Smooth muscle cell (in vitro differentiated cells): ENCODE measurements around the gene UNC5C. TPM values are rescaled to one million over a fixed set of nuclear protein-coding genes. Genes with fewer than 3 reads are reported as not detected.
A peak's percentile ranks its signal among the peaks of the same experiment; 100 is the strongest.

ENCODE experiments used
- DNase-seq: peaks from one replicate; lab custom pipeline; 2025; ENCODE audit not compliant: unreplicated experiment; lab: John Stamatoyannopoulos, UW
- H2AFZ ChIP-seq: fragments of 200-600 bp; sonication (generic); 2 replicates; pipeline ENCODE4 v1.6.0; 2016; ENCODE audit warnings: antibody characterized with exemption, low read depth, mild to moderate bottlenecking
- H3F3A ChIP-seq: fragments of 200-600 bp; sonication (generic); 2 replicates; pipeline ENCODE4 v1.6.0; 2017; ENCODE audit warnings: antibody characterized with exemption, low read depth
- H3K27ac ChIP-seq: fragments of 200-600 bp; sonication (generic); 2 replicates; pipeline ENCODE4 v1.5.1; 2016; ENCODE audit warnings: low read depth, mild to moderate bottlenecking
- H3K27me3 ChIP-seq: fragments of 200-600 bp; sonication (generic); 2 replicates; pipeline ENCODE4 v1.6.1; 2016; ENCODE audit warnings: low read depth, mild to moderate bottlenecking
- H3K36me3 ChIP-seq: fragments of 200-600 bp; sonication (generic); 2 replicates; pipeline ENCODE4 v1.5.1; 2016; ENCODE audit warnings: low read depth
- H3K4me1 ChIP-seq: fragments of 200-600 bp; sonication (generic); 2 replicates; pipeline ENCODE4 v1.5.1; 2016; ENCODE audit warnings: low read depth
- H3K4me2 ChIP-seq: fragments of 200-600 bp; sonication (generic); 2 replicates; pipeline ENCODE4 v1.6.0; 2016; ENCODE audit warnings: mild to moderate bottlenecking
- H3K4me3 ChIP-seq: fragments of 200-600 bp; sonication (generic); 2 replicates; pipeline ENCODE4 v1.5.1; 2016; ENCODE audit warnings: mild to moderate bottlenecking
- H3K79me2 ChIP-seq: fragments of 200-600 bp; sonication (generic); 2 replicates; pipeline ENCODE4 v1.6.0; 2016; ENCODE audit warnings: low read depth, mild to moderate bottlenecking
- H3K9ac ChIP-seq: fragments of 200-600 bp; sonication (generic); 2 replicates; pipeline ENCODE4 v1.6.0; 2016; ENCODE audit warnings: low read depth
- H3K9me3 ChIP-seq: fragments of 200-600 bp; sonication (generic); replicated peaks from 2 replicates; pipeline ENCODE4 v1.5.1; 2016; ENCODE audit warnings: low read depth
- H4K20me1 ChIP-seq: fragments of 200-600 bp; sonication (generic); 2 replicates; pipeline ENCODE4 v1.6.0; 2016; ENCODE audit warnings: low read depth
- WGBS: methylation state at CpG from one replicate; pipeline ENCODE4 v1.1.7; 2016; ENCODE audit warnings: low lambda C conversion rate; 5-methylcytosine and 5-hydroxymethylcytosine counted together
- polyA plus RNA-seq: library from polyadenylated mRNA; unstranded; fragments of >200 nt; fragmentation: Nextera tagmentation; extraction: Ambion mirVana; gene quantifications from 2 replicates; pipeline ENCODE4 v1.2.1, GENCODE V29; 2016
- total RNA-seq: library from RNA; depleted of rRNA; stranded (reverse); fragments of >200 nt; gene quantifications from 2 replicates; pipeline ENCODE4 v1.2.3, GENCODE V29; 2014
- TF ChIP-seq, protein P1 (sequence below): fragments of 200-600 bp; sonication (generic); IDR thresholded peaks from 2 replicates; pipeline ENCODE4 v1.5.1; 2017; ENCODE audit warnings: borderline replicate concordance, mild to moderate bottlenecking, antibody characterized with exemption; ENCODE audit not compliant: insufficient read depth, poor library complexity, severe bottlenecking

The UNC5C gene
- total and polyA plus RNA-seq, 2 experiments from 2014 or later: 2.0 to 15.6 TPM

DNA sequence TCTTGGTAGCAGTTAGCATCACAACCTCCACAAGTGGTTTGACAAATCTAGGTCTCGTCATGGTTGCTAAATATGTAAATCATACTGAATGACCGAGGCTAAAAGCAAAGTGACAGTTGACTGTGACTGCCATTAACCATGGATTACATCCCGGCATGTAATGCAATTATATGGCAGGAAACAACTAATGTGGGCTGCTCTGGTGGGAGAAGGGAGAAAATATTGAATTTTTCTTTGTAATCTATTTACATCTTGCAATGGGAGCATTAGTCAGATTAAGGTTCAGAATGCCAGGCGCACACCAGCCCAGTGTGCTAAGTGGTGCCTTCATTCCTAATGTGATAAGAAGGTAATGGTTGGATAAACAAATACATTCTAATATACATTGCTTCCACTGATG lies 35.8 kb downstream of the UNC5C start:
- Histone ChIP-seq H3K27me3 (no peaks in the 10 kb centered on the region), H3K36me3 (no peaks in the 10 kb centered on the region), H3F3A (peaks cover 16% of the 10 kb centered on the region), H3K9me3 (no peaks in the 10 kb centered on the region), H4K20me1 (no peaks in the 10 kb centered on the region), H3K79me2 (peaks cover 63% of the 10 kb centered on the region), H3K4me2 (no peak overlapping the region), H3K9ac (no peak overlapping the region), H3K4me3 (no peak overlapping the region), H2AFZ (no peak overlapping the region), H3K4me1 (no peaks in the 10 kb centered on the region), H3K27ac (no peak overlapping the region)
- TF ChIP-seq, protein P1, sequence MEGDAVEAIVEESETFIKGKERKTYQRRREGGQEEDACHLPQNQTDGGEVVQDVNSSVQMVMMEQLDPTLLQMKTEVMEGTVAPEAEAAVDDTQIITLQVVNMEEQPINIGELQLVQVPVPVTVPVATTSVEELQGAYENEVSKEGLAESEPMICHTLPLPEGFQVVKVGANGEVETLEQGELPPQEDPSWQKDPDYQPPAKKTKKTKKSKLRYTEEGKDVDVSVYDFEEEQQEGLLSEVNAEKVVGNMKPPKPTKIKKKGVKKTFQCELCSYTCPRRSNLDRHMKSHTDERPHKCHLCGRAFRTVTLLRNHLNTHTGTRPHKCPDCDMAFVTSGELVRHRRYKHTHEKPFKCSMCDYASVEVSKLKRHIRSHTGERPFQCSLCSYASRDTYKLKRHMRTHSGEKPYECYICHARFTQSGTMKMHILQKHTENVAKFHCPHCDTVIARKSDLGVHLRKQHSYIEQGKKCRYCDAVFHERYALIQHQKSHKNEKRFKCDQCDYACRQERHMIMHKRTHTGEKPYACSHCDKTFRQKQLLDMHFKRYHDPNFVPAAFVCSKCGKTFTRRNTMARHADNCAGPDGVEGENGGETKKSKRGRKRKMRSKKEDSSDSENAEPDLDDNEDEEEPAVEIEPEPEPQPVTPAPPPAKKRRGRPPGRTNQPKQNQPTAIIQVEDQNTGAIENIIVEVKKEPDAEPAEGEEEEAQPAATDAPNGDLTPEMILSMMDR: no peak
- no peak for DNase-seq
- WGBS: 75% methylated on average over 4 of the region's 4 CpGs

DNA sequence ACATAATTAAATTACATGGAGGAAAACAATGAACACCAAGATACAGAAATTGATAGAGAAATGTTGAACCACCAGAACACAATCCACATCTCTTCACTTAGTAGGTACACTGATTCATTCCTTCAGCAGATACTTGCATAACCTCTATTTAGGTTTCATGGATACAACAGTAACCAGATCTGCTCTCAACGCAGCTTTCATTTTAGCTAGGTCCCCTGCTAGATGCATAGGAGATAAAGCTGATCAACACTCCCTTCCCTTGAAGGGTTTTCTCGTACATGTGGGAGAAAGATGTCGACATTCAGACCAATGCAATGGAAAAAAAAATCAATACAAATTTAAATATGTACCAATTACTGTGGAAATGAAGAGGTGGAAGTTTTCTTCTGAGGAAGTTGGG lies 37.3 kb downstream of the UNC5C start:
- Histone ChIP-seq H3K36me3 (no peaks in the 10 kb centered on the region), H3F3A (peaks cover 15% of the 10 kb centered on the region), H3K9ac (no peak overlapping the region), H3K4me1 (peaks cover 6% of the 10 kb centered on the region), H3K27me3 (no peaks in the 10 kb centered on the region), H4K20me1 (no peaks in the 10 kb centered on the region), H3K4me2 (no peak overlapping the region), H3K4me3 (no peak overlapping the region), H3K27ac (no peak overlapping the region), H3K79me2 (peaks cover 63% of the 10 kb centered on the region), H2AFZ (no peak overlapping the region), H3K9me3 (no peaks in the 10 kb centered on the region)
- 74% methylated on average over 3 of the region's 3 CpGs for WGBS
- no peak for DNase-seq
- TF ChIP-seq, protein P1: no peak

DNA sequence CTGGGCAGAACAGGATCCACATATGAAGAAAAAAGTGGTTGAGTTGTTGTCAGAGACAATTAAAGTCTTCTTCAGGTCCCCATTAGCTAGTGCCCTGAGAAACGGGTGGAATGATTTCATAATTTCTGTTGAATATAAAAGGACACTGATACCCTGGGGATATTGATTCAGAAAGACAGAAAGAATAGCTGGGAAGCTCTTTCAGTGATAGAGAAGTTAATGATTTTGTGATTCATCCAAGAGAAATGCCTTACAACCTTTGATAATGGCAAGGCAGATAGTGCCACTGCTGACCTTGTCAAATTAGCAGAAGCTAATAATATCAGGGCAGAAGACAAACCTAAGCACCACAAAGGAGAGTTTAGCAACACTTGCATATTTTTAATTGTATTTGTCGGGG lies 37.9 kb downstream of the UNC5C start:
- H3K36me3 ChIP-seq: no peaks in the 10 kb centered on the region
- 65% methylated on average over 2 of the region's 2 CpGs for WGBS
- no peak overlapping the region for H3K4me3 ChIP-seq
- no peaks in the 10 kb centered on the region for H3K9me3 ChIP-seq
- H3K9ac ChIP-seq: no peak overlapping the region
- H3K79me2 ChIP-seq: peaks cover 63% of the 10 kb centered on the region
- peaks cover 20% of the 10 kb centered on the region for H3F3A ChIP-seq
- H3K4me1 ChIP-seq: peaks cover 11% of the 10 kb centered on the region
- no peaks in the 10 kb centered on the region for H4K20me1 ChIP-seq
- DNase-seq: no peak
- peak overlapping the region; percentile 59 for H2AFZ ChIP-seq
- peak overlapping the region; percentile 63 for H3K4me2 ChIP-seq
- TF ChIP-seq, protein P1: no peak
- H3K27me3 ChIP-seq: no peaks in the 10 kb centered on the region
- peak overlapping the region; percentile 5 for H3K27ac ChIP-seq

DNA sequence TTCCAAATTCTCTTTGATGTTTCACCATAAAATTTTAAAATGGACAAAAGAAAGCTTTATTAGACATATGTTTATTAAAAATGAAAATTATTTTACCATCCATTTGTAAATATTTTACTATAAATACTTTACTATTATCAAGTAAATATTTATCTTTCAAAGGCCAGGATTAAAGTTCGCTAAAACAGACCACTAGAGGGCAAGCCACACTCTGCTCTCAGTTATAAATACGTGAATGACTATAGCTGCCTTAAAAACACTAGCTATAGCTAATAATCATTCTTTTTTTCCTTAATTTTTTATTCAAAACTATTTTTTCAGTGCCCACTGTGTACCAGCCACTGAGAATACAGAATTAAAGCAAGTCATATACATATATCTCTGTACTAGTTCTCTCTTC lies 38.6 kb downstream of the UNC5C start:
- Histone ChIP-seq H3K36me3 (no peaks in the 10 kb centered on the region), H3K4me2 (peak overlapping the region; percentile 63), H3K79me2 (peaks cover 56% of the 10 kb centered on the region), H3K27me3 (no peaks in the 10 kb centered on the region), H2AFZ (peak overlapping the region; percentile 59), H3F3A (peaks cover 21% of the 10 kb centered on the region), H3K4me3 (no peak overlapping the region), H3K9me3 (no peaks in the 10 kb centered on the region), H3K27ac (no peak overlapping the region), H4K20me1 (no peaks in the 10 kb centered on the region), H3K4me1 (peaks cover 18% of the 10 kb centered on the region), H3K9ac (no peak overlapping the region)
- DNase-seq: no peak
- WGBS: 12% methylated on average over 2 of the region's 2 CpGs
- TF ChIP-seq, protein P1: peak; percentile 74
